Sigmoid colon (tissue), 4 donors: Measurements from ENCODE around the gene GTF3C1.

Source experiments
- EP300 ChIP-seq, 4 donors: sonication (generic); formaldehyde crosslinking; IDR thresholded peaks; one replicate each; pipeline ENCODE4 v1.6.1; 2017; ENCODE audit warnings: antibody characterized with exemption in 4 of 4
- POLR2A ChIP-seq, 2 donors: fragments of 450-650 bp; IDR thresholded peaks; one replicate each; pipeline ENCODE4 v1.6.1; 2016; ENCODE audit warnings: antibody characterized with exemption in 2 of 2, mild to moderate bottlenecking in 2 of 2, moderate library complexity in 2 of 2
- POLR2AphosphoS5 ChIP-seq, 4 donors: sonication (generic); formaldehyde crosslinking; IDR thresholded peaks; one replicate each; pipeline ENCODE4 v1.6.1; 2017; ENCODE audit warnings: antibody characterized with exemption in 4 of 4
- TF ChIP-seq, protein P1 (sequence below), 4 experiments: fragments of 450-650 bp in 3 of 4; fragments of 200-600 bp in 1 of 4; IDR thresholded peaks; one replicate each; pipeline ENCODE4 v1.5.1; 2016 to 2019; ENCODE audit warnings: antibody characterized with exemption in 4 of 4, mild to moderate bottlenecking in 3 of 4, moderate library complexity in 2 of 4

DNA sequence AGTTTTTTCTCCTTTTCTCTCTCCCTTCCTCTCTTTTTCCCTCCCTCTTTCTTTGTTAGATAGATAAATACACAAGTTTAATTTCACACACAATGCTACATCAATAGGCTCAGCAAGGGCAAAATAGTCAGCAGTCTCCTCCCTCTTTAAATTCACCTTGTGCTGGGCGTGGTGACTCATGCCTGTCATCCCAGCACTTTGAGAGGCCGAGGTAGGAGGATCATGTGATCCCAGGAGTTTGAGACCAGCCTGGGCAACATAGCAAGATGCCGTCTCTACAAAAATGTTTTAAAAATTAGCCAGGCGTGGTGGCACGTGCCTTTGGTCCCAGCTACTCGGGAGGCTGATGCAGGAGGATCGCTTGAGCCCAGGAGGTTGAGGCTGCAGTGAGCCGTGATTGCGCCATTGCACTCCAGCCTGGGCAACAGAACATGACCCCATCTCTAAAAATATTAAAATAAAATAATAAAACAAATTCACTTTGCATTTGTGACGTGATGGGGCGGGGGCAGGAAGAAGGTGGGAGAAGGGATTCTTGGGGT, 120.3 kb downstream of the GTF3C1 start:
- TF ChIP-seq POLR2AphosphoS5 (IDR thresholded peaks at IDR 0.05) (no peak), POLR2A (IDR thresholded peaks at IDR 0.05) (no peak), EP300 (IDR thresholded peaks at IDR 0.05) (no peak)
- TF ChIP-seq, protein P1, sequence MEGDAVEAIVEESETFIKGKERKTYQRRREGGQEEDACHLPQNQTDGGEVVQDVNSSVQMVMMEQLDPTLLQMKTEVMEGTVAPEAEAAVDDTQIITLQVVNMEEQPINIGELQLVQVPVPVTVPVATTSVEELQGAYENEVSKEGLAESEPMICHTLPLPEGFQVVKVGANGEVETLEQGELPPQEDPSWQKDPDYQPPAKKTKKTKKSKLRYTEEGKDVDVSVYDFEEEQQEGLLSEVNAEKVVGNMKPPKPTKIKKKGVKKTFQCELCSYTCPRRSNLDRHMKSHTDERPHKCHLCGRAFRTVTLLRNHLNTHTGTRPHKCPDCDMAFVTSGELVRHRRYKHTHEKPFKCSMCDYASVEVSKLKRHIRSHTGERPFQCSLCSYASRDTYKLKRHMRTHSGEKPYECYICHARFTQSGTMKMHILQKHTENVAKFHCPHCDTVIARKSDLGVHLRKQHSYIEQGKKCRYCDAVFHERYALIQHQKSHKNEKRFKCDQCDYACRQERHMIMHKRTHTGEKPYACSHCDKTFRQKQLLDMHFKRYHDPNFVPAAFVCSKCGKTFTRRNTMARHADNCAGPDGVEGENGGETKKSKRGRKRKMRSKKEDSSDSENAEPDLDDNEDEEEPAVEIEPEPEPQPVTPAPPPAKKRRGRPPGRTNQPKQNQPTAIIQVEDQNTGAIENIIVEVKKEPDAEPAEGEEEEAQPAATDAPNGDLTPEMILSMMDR (IDR thresholded peaks at IDR 0.05), result no peak
